ENCODE results near the gene PDAP1. TPM values are rescaled to one million over a fixed set of nuclear protein-coding genes. Genes with fewer than 3 reads are reported as not detected.

PDAP1 gene
- total RNA-seq, 1 experiment from 2014 or later: 147 TPM

- in situ Hi-C loops (cut with HindIII; ENCODE audit: low pct_unique_long_range_greater_than_20kb, low sequenced_read_pairs) (no loop called here), intact Hi-C loops (cut with micrococcal nuclease; ENCODE audit: unreplicated experiment) (no loop called here)
- H3K4me3 ChIP-seq (ENCODE audit: low read depth in 2 of 2, low read length in 2 of 2): no peak overlapping the region
- peaks cover 9% of the 10 kb centered on the region; the same call in 1 of the 2 replicates for H3K36me3 ChIP-seq (ENCODE audit: control insufficient read depth, insufficient read depth, low read length)
- ChIA-PET CTCF (interaction anchor here (0.6 to 1.1 kb wide), 3 partner anchors 8 to 169 kb away, joined by 4 to 6 read pairs (median 4); no protein-coding TSS in a partner anchor), POLR2A (interaction anchor here (0.6 kb wide), 1 partner anchor 51 kb away, joined by 4 read pairs; no protein-coding TSS in a partner anchor)
- DNase-seq (ENCODE audit: low read depth, low spot score) (no peak), ATAC-seq (peak; percentile 76)
- H3K27ac ChIP-seq (ENCODE audit: low read length): no peak overlapping the region
- no TSS peak for BruUV-seq (replicated peaks)
- no peaks in the 10 kb centered on the region for H3K27me3 ChIP-seq (ENCODE audit: control insufficient read depth, insufficient read depth, low read length)
- no peaks in the 10 kb centered on the region for H3K9me3 ChIP-seq (ENCODE audit: control insufficient read depth, insufficient read depth, low read depth, low read length)
- H3K4me1 ChIP-seq (ENCODE audit: control insufficient read depth, insufficient read depth, low read length): 0 out of 2 replicates have a peak, but pooled peaks cover 6% of the 10 kb centered on the region
- no peak for TF ChIP-seq TCF7L2 (IDR thresholded peaks at IDR 0.05; ENCODE audit: low read depth, low read length)
- no peak; the same call in 1 of the 2 replicates for TF ChIP-seq CTCF (IDR thresholded peaks at IDR 0.05)
- no peak for TF ChIP-seq SIN3A (IDR thresholded peaks at IDR 0.05; ENCODE audit: borderline replicate concordance, insufficient read depth, low read depth, low read length)
Observed at GRCh38 chr7:99365318-99366141, 42.9 kb downstream of the PDAP1 start.

- Histone ChIP-seq H3K27me3 (ENCODE audit: control insufficient read depth, insufficient read depth, low read length) (no peaks in the 10 kb centered on the region), H3K9me3 (ENCODE audit: control insufficient read depth, insufficient read depth, low read depth, low read length) (no peaks in the 10 kb centered on the region), H3K4me1 (ENCODE audit: control insufficient read depth, insufficient read depth, low read length) (no peaks in the 10 kb centered on the region), H3K4me3 (ENCODE audit: low read depth in 2 of 2, low read length in 2 of 2) (no peak overlapping the region), H3K36me3 (ENCODE audit: control insufficient read depth, insufficient read depth, low read length) (peaks cover 14% of the 10 kb centered on the region; the same call in 1 of the 2 replicates), H3K27ac (ENCODE audit: low read length) (no peak overlapping the region)
- in situ Hi-C loops (cut with HindIII; ENCODE audit: low pct_unique_long_range_greater_than_20kb, low sequenced_read_pairs): no loop called here
- intact Hi-C loops (cut with micrococcal nuclease; ENCODE audit: unreplicated experiment): no loop called here
- CTCF ChIA-PET: no interaction called here
- POLR2A ChIA-PET: no interaction called here
- ATAC-seq (no peak), DNase-seq (ENCODE audit: low read depth, low spot score) (no peak)
- BruUV-seq (replicated peaks): no TSS peak
- TF ChIP-seq REST (IDR thresholded peaks at IDR 0.05; ENCODE audit: insufficient read depth in 1 of 2, low read depth in 2 of 2, low read length in 1 of 2): no peak
Observed at GRCh38 chr7:99363286-99363685, 45.1 kb downstream of the PDAP1 start.

GRCh38 chr7:99362801-99363200, 45.6 kb downstream of the PDAP1 start:
- ChIA-PET POLR2A (interaction anchor here (0.7 kb wide), 1 partner anchor 11 kb away, joined by 4 read pairs; no protein-coding TSS in a partner anchor), CTCF (no interaction called here)
- Histone ChIP-seq H3K4me3 (ENCODE audit: low read depth in 2 of 2, low read length in 2 of 2) (no peak overlapping the region), H3K4me1 (ENCODE audit: control insufficient read depth, insufficient read depth, low read length) (no peaks in the 10 kb centered on the region), H3K27ac (ENCODE audit: low read length) (no peak overlapping the region), H3K27me3 (ENCODE audit: control insufficient read depth, insufficient read depth, low read length) (no peaks in the 10 kb centered on the region), H3K36me3 (ENCODE audit: control insufficient read depth, insufficient read depth, low read length) (peaks cover 14% of the 10 kb centered on the region; the same call in 1 of the 2 replicates), H3K9me3 (ENCODE audit: control insufficient read depth, insufficient read depth, low read depth, low read length) (no peaks in the 10 kb centered on the region)
- TF ChIP-seq POLR2AphosphoS5 (IDR thresholded peaks at IDR 0.05; ENCODE audit: low read depth, low read length) (no peak), TCF7L2 (IDR thresholded peaks at IDR 0.05; ENCODE audit: low read depth, low read length) (no peak), SIN3A (IDR thresholded peaks at IDR 0.05; ENCODE audit: borderline replicate concordance, insufficient read depth, low read depth, low read length) (no peak), CTCF (IDR thresholded peaks at IDR 0.05) (no peak), REST (IDR thresholded peaks at IDR 0.05; ENCODE audit: insufficient read depth in 1 of 2, low read depth in 2 of 2, low read length in 1 of 2) (no peak)
- in situ Hi-C loops (cut with HindIII; ENCODE audit: low pct_unique_long_range_greater_than_20kb, low sequenced_read_pairs) (no loop called here), intact Hi-C loops (cut with micrococcal nuclease; ENCODE audit: unreplicated experiment) (no loop called here)
- DNase-seq (ENCODE audit: low read depth, low spot score) (no peak), ATAC-seq (no peak)
- TSS peak; percentile 57 for BruUV-seq (replicated peaks)
